Lower lobe of right lung (tissue), 2 donors: ENCODE results near the gene CACNG3. TPM values are rescaled to one million over a fixed set of nuclear protein-coding genes. Genes with fewer than 3 reads are reported as not detected.

Source experiments
- ATAC-seq, 2 donors: fragments of 200-7000 bp; cut with Tn5 transposase; one replicate each; pipeline ENCODE4 v1.9.1; 2020 to 2022; ENCODE audit warnings: mild to moderate bottlenecking in 2 of 2, moderate library complexity in 2 of 2
- DNase-seq: peaks from one replicate; pipeline ENCODE4 v3.0.0-alpha.2; 2020
- H3K27ac ChIP-seq: fragments of 200-600 bp; one replicate; pipeline ENCODE4 v1.8.0; 2022
- H3K27me3 ChIP-seq: fragments of 200-600 bp; one replicate; pipeline ENCODE4 v1.8.0; 2022; ENCODE audit warnings: low read depth
- H3K36me3 ChIP-seq: fragments of 200-600 bp; one replicate; pipeline ENCODE4 v1.8.0; 2022; ENCODE audit warnings: mild to moderate bottlenecking
- H3K4me1 ChIP-seq: fragments of 200-600 bp; one replicate; pipeline ENCODE4 v1.8.0; 2022
- H3K4me3 ChIP-seq: fragments of 200-600 bp; one replicate; pipeline ENCODE4 v1.8.0; 2022; ENCODE audit warnings: mild to moderate bottlenecking
- H3K9me3 ChIP-seq: fragments of 200-600 bp; one replicate; pipeline ENCODE4 v1.8.0; 2022
- CTCF ChIP-seq: fragments of 200-600 bp; IDR thresholded peaks from one replicate; pipeline ENCODE4 v1.8.0; 2022; ENCODE audit warnings: antibody characterized with exemption, mild to moderate bottlenecking
- intact Hi-C: fragments of 100-400 bp; cut with DNase I; formaldehyde crosslinking; loops from one replicate; pipeline ENCODE4 v1.11.0; 2022
- total RNA-seq: library from RNA; stranded (reverse); fragmentation: NEBNext Ultra II Directional; extraction: Animal tissue kit (Norgen Biotek cat#: 25700); gene quantifications from one replicate; pipeline ENCODE4 v1.2.1, GENCODE V29; 2021
- donor health status: DM: no; HTN: yes; CAD: no; lungs with severe emphysema.

Gene CACNG3
- total RNA-seq, 1 donor from 2014 or later = not detected

- Histone ChIP-seq H3K27me3 (no peaks in the 10 kb centered on the region), H3K36me3 (no peaks in the 10 kb centered on the region), H3K27ac (no peak overlapping the region), H3K4me3 (no peak overlapping the region), H3K9me3 (no peaks in the 10 kb centered on the region), H3K4me1 (no peaks in the 10 kb centered on the region)
- TF ChIP-seq CTCF = no peak
- no peak for DNase-seq
- intact Hi-C loops = no loop called here
- no peak for ATAC-seq
Measured at GRCh38 chr16:24367186-24367710, 111.1 kb downstream of the CACNG3 start.

GRCh38 chr16:24372824-24373223, 116.7 kb downstream of the CACNG3 start:
- no peaks in the 10 kb centered on the region for H3K36me3 ChIP-seq
- no peak overlapping the region for H3K27ac ChIP-seq
- no peak for TF ChIP-seq CTCF
- no peaks in the 10 kb centered on the region for H3K27me3 ChIP-seq
- no peaks in the 10 kb centered on the region for H3K4me1 ChIP-seq
- no peak overlapping the region for H3K4me3 ChIP-seq
- DNase-seq = no peak
- H3K9me3 ChIP-seq = peaks cover 5% of the 10 kb centered on the region
- intact Hi-C loops = no loop called here
- no peak for ATAC-seq

- no peak for TF ChIP-seq CTCF
- intact Hi-C loops = no loop called here
- Histone ChIP-seq H3K9me3 (peaks cover 20% of the 10 kb centered on the region), H3K36me3 (no peaks in the 10 kb centered on the region), H3K27me3 (no peaks in the 10 kb centered on the region), H3K27ac (no peak overlapping the region), H3K4me1 (no peaks in the 10 kb centered on the region), H3K4me3 (no peak overlapping the region)
- ATAC-seq (no peak), DNase-seq (no peak)
Measured at GRCh38 chr16:24378999-24379398, 122.9 kb downstream of the CACNG3 start.

GRCh38 chr16:24381470-24382118, 125.5 kb downstream of the CACNG3 start:
- peaks cover 20% of the 10 kb centered on the region for H3K9me3 ChIP-seq
- intact Hi-C loops = no loop called here

GRCh38 chr16:24382762-24383407, 126.8 kb downstream of the CACNG3 start:
- DNase-seq (no peak), ATAC-seq (no peak)
- no peak for TF ChIP-seq CTCF
- Histone ChIP-seq H3K27ac (no peak overlapping the region), H3K4me3 (no peak overlapping the region), H3K27me3 (peaks cover 4% of the 10 kb centered on the region), H3K9me3 (peaks cover 14% of the 10 kb centered on the region), H3K36me3 (no peaks in the 10 kb centered on the region), H3K4me1 (no peaks in the 10 kb centered on the region)
- intact Hi-C loops = no loop called here

More at GRCh38 chr16:24381470-24382118, 125.5 kb downstream of the CACNG3 start:
- no peaks in the 10 kb centered on the region for H3K36me3 ChIP-seq
- no peak for DNase-seq
- no peak overlapping the region for H3K27ac ChIP-seq
- no peak for ATAC-seq
- TF ChIP-seq CTCF = no peak
- no peak overlapping the region for H3K4me3 ChIP-seq
- H3K4me1 ChIP-seq = no peaks in the 10 kb centered on the region
- peaks cover 4% of the 10 kb centered on the region for H3K27me3 ChIP-seq
